A673 (cell line): ENCODE results near the gene SYNPO. TPM values are rescaled to one million over a fixed set of nuclear protein-coding genes. Genes with fewer than 3 reads are reported as not detected.

Experiments used
- BruUV-seq: library from RNA; stranded (reverse); fragments of 400-500 nt; replicated peaks from 2 replicates; lab custom pipeline; 2021; lab: Mats Ljungman, UMichigan
- CTCF ChIA-PET: fragments of 300-600 bp; sonication (Branson Sonifier 250); formaldehyde crosslinking; loops from one replicate; lab custom pipeline; 2022; ENCODE audit warnings: antibody characterized with exemption; lab: Charles Lee
- POLR2A ChIA-PET: fragments of 300-600 bp; sonication (Branson Sonifier 250); formaldehyde crosslinking; loops from one replicate; lab custom pipeline; 2022; ENCODE audit warnings: antibody characterized with exemption; ENCODE audit not compliant: low non-redundant PET; lab: Charles Lee
- DNase-seq: peaks from one replicate; pipeline ENCODE4 v3.0.0-alpha.2; 2015; ENCODE audit warnings: low spot score
- H3K27ac ChIP-seq: fragments of 200-600 bp; sonication (generic); 2 replicates; pipeline ENCODE4 v1.5.1; 2016; ENCODE audit warnings: mixed run types, low read depth, mild to moderate bottlenecking, mixed read lengths, antibody characterized with exemption, low read length; ENCODE audit not compliant: poor library complexity, severe bottlenecking
- H3K27me3 ChIP-seq: fragments of 200-600 bp; sonication (generic); replicated peaks from 2 replicates; pipeline ENCODE4 v1.6.1; 2017; ENCODE audit warnings: mixed run types, low read depth, mild to moderate bottlenecking, mixed read lengths, antibody characterized with exemption, low read length; ENCODE audit not compliant: insufficient read depth, poor library complexity
- H3K36me3 ChIP-seq: fragments of 200-600 bp; sonication (generic); 2 replicates; pipeline ENCODE4 v1.6.1; 2016; ENCODE audit warnings: mixed run types, mild to moderate bottlenecking, mixed read lengths, antibody characterized with exemption, low read length; ENCODE audit not compliant: insufficient read depth, poor library complexity, severe bottlenecking
- H3K4me1 ChIP-seq: fragments of 200-600 bp; sonication (generic); 2 replicates; pipeline ENCODE4 v1.6.1; 2017; ENCODE audit warnings: mixed run types, mild to moderate bottlenecking, mixed read lengths, antibody characterized with exemption, low read length; ENCODE audit not compliant: insufficient read depth, poor library complexity, severe bottlenecking
- H3K4me3 ChIP-seq: fragments of 200-600 bp; sonication (generic); 2 replicates; pipeline ENCODE4 v1.5.1; 2016; ENCODE audit warnings: low read depth, mixed run types, mild to moderate bottlenecking, mixed read lengths, low read length; ENCODE audit not compliant: poor library complexity, severe bottlenecking
- H3K9me3 ChIP-seq: fragments of 200-600 bp; sonication (generic); 2 replicates; pipeline ENCODE4 v1.6.1; 2016; ENCODE audit warnings: mixed run types, low read depth, mild to moderate bottlenecking, mixed read lengths, antibody characterized with exemption, low read length; ENCODE audit not compliant: poor library complexity, severe bottlenecking
- EZH2 ChIP-seq: fragments of 200-600 bp; sonication (generic); IDR thresholded peaks from 2 replicates; pipeline ENCODE4 v1.6.1; 2017; ENCODE audit warnings: borderline replicate concordance, low read depth, mild to moderate bottlenecking, mixed read lengths, antibody characterized with exemption, low read length; ENCODE audit not compliant: poor library complexity, severe bottlenecking
- intact Hi-C: fragments of 100-400 bp; cut with micrococcal nuclease; formaldehyde crosslinking; loops from one replicate; pipeline ENCODE4 v1.10.0; 2022; ENCODE audit not compliant: unreplicated experiment
- total RNA-seq: library from RNA; stranded (reverse); gene quantifications from 2 replicates; pipeline ENCODE4 v1.2.3, GENCODE V29; 2021
- TF ChIP-seq, protein P1 (sequence below): fragments of 300-800, 200-600 bp; sonication (generic); conservative IDR thresholded peaks from 2 replicates; pipeline ENCODE4 v1.5.1; 2017; ENCODE audit warnings: low read depth, mild to moderate bottlenecking, antibody characterized with exemption, low read length, moderate library complexity, mixed read lengths

SYNPO gene
- total RNA-seq, 1 experiment from 2014 or later = 7.6 TPM

DNA sequence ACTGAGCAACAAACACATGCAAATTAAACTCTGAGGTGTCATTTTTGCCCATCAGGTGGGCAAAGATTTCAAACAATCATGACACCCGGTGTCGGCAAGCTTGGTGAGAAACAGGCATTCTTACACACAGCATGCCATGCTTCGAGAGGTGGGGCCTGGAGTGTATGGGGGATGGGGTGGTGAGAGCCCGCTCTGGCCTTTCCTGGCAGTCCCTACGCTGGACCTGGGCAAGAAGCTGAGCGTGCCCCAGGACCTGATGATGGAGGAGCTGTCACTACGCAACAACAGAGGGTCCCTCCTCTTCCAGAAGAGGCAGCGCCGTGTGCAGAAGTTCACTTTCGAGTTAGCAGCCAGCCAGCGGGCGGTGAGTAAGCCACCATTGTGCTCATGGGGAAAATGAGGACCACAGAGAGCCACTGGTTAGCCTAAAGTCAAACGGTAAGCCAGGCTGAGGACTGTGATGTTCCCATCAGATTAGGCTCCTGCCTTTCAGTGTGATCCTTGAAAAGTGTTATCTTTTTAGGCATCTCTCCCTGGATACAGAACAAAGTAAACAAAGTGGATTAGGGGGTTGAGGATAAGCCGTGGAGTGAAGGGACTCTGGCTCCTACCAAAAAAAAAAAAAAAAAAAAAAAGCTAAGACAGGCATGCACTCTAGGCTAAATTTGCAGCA, 30.0 kb downstream of the SYNPO start:
- Histone ChIP-seq H3K4me3 (no peak overlapping the region), H3K36me3 (no peaks in the 10 kb centered on the region), H3K27ac (no peak overlapping the region), H3K9me3 (no peaks in the 10 kb centered on the region), H3K27me3 (no peaks in the 10 kb centered on the region), H3K4me1 (peaks cover 12% of the 10 kb centered on the region)
- no TSS peak for BruUV-seq
- ChIA-PET CTCF (no interaction called here), POLR2A (no interaction called here)
- TF ChIP-seq, protein P1, sequence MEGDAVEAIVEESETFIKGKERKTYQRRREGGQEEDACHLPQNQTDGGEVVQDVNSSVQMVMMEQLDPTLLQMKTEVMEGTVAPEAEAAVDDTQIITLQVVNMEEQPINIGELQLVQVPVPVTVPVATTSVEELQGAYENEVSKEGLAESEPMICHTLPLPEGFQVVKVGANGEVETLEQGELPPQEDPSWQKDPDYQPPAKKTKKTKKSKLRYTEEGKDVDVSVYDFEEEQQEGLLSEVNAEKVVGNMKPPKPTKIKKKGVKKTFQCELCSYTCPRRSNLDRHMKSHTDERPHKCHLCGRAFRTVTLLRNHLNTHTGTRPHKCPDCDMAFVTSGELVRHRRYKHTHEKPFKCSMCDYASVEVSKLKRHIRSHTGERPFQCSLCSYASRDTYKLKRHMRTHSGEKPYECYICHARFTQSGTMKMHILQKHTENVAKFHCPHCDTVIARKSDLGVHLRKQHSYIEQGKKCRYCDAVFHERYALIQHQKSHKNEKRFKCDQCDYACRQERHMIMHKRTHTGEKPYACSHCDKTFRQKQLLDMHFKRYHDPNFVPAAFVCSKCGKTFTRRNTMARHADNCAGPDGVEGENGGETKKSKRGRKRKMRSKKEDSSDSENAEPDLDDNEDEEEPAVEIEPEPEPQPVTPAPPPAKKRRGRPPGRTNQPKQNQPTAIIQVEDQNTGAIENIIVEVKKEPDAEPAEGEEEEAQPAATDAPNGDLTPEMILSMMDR = no peak
- no peak for TF ChIP-seq EZH2
- DNase-seq = no peak
- intact Hi-C loops = loop anchor here (10.0 kb wide), 1 partner anchor 174 kb away; the partner anchor contains the start of gene IRGM

DNA sequence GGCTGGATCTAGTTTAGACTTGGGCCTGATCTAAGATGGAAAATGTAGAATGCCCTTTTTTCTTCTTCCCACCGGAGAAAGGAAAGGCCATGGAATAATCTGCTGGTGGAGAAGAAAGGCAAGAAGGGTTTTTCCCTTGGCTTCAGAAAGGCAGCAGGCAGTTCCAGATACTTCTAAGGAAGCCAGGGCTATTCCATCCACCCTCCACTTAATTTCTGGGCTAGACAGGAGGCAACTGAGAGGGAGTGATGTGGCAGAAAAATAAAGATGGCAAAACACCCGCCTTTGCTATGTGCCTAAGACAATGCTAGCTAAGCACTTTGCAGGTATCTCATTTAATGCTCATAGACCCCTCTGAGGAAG, 30.5 kb downstream of the SYNPO start:
- Histone ChIP-seq H3K4me1 (peaks cover 12% of the 10 kb centered on the region), H3K27me3 (no peaks in the 10 kb centered on the region), H3K4me3 (no peak overlapping the region), H3K9me3 (no peaks in the 10 kb centered on the region), H3K36me3 (no peaks in the 10 kb centered on the region), H3K27ac (no peak overlapping the region)
- no peak for TF ChIP-seq EZH2
- TF ChIP-seq, protein P1 = no peak
- POLR2A ChIA-PET = no interaction called here
- no peak for DNase-seq
- BruUV-seq = no TSS peak
- CTCF ChIA-PET = no interaction called here
- intact Hi-C loops = loop anchor here (10.0 kb wide), 1 partner anchor 174 kb away; the partner anchor contains the start of gene IRGM

GRCh38 chr5:150671509-150672236, 31.2 kb downstream of the SYNPO start:
- H3K4me3 ChIP-seq = peak overlapping the region; percentile 64
- TF ChIP-seq EZH2 = no peak
- TF ChIP-seq, protein P1 = no peak
- H3K36me3 ChIP-seq = no peaks in the 10 kb centered on the region
- H3K27ac ChIP-seq = peak overlapping the region; percentile 66
- intact Hi-C loops = loop anchor here (10.0 kb wide), 1 partner anchor 173 kb away; the partner anchor contains the start of gene IRGM
- BruUV-seq = no TSS peak
- H3K4me1 ChIP-seq = peaks cover 12% of the 10 kb centered on the region
- ChIA-PET CTCF (no interaction called here), POLR2A (no interaction called here)
- no peak for DNase-seq
- no peaks in the 10 kb centered on the region for H3K9me3 ChIP-seq
- no peaks in the 10 kb centered on the region for H3K27me3 ChIP-seq
